GM12875 (cell line): ENCODE measurements around the gene JAML.

Source experiments
- H3K4me3 ChIP-seq: one replicate; pipeline ENCODE4 v1.5.1; 2011; ENCODE audit warnings: low read depth, low read length, control low read depth
- TF ChIP-seq, protein P1 (sequence below): IDR thresholded peaks from 2 replicates; pipeline ENCODE4 v1.5.1; 2011; ENCODE audit warnings: low read depth, mild to moderate bottlenecking, control low read depth, inconsistent platforms, low read length, moderate library complexity, borderline replicate concordance; ENCODE audit not compliant: insufficient read depth

Gene JAML

DNA sequence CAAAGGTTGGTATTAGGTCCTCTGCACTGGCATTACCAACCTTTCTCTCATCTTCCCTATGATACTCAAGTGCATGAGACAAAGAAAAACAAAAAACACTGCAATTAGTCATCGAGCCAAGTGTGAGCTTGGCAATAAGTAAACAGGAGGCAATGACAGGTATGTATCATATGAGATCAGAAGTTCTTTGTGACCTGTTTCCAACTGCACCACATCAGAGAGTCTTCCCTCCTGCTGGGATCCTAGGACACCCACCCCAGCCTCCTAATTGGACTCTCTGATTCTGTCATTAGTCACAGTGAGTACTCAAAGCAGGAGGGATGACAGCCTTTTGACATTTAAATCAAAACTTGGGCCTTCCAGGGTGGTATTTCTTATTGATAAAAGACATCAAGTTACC is 7.8 kb upstream of the JAML start:
- no peak overlapping the region for H3K4me3 ChIP-seq
- TF ChIP-seq, protein P1, sequence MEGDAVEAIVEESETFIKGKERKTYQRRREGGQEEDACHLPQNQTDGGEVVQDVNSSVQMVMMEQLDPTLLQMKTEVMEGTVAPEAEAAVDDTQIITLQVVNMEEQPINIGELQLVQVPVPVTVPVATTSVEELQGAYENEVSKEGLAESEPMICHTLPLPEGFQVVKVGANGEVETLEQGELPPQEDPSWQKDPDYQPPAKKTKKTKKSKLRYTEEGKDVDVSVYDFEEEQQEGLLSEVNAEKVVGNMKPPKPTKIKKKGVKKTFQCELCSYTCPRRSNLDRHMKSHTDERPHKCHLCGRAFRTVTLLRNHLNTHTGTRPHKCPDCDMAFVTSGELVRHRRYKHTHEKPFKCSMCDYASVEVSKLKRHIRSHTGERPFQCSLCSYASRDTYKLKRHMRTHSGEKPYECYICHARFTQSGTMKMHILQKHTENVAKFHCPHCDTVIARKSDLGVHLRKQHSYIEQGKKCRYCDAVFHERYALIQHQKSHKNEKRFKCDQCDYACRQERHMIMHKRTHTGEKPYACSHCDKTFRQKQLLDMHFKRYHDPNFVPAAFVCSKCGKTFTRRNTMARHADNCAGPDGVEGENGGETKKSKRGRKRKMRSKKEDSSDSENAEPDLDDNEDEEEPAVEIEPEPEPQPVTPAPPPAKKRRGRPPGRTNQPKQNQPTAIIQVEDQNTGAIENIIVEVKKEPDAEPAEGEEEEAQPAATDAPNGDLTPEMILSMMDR, result no peak

DNA sequence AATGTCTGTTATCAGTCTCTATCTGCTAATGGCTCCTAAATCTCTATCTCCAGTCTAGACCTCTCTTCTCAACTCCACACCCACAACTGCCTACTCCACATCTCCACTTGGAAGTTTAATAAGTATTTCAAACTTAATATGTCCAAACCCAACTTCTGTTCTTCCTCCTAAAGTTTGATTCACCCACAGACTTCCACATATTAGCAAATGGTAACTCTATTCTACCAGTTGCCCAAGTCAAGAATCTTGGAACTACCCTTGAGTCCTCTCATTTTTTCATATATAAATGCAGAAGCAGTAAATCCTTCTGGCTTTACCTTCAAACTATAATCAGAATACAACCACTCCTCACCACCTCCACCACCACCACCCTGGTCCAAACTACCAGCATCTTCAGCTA is 6.7 kb upstream of the JAML start:
- H3K4me3 ChIP-seq, result no peak overlapping the region
- TF ChIP-seq, protein P1, result no peak

DNA sequence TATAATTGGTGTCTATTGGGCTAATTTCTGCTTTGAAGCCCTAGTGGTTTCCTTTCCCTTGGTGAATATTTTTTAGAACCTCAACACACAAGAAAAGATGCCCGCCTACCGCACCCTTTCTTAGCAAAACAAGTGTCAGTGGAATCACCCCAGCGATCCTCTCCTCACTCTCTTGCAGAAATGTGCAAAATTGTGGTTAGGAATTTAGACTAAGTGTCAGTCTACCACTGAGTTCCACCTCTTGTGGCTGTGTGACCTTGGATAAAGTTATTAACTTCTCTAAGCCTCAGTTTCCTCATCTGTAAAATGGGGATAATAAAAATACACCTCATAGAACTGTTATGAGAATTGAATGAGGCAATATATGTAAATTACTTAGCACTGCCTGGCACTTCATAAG is 5.3 kb upstream of the JAML start:
- TF ChIP-seq, protein P1, result no peak
- H3K4me3 ChIP-seq, result no peak overlapping the region

DNA sequence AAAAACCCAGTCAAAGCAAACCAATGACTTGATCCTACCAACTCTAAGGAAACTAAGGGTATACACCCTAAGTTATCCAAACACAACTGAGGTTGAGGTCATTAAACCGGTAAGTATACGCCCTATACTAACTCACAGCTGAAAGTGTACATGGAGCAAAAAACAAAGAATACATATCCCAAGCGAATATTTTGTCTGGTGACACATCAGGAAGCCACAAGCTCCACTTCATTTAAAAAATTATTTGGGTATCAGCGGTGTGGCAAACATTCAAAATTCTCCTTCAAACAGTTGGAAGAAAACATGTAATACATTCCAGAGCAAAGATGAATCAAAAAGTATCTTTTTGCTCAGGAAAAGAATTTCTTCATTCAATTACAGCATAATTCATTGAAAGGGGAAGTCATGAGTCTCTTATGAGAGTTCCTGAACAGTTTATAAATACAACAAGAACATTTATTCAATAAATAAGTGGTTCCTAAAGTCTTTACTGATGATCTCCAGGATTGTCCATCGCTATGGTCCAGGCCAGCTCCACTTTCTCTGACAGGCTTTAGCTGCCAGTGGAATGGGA is 4.5 kb upstream of the JAML start:
- H3K4me3 ChIP-seq, result no peak overlapping the region
- TF ChIP-seq, protein P1, result no peak

- TF ChIP-seq, protein P1, result no peak
- H3K4me3 ChIP-seq, result no peak overlapping the region
Measured at GRCh38 chr11:118227865-118228785, 3.3 kb upstream of the JAML start.

GRCh38 chr11:118226781-118227180 is 2.0 kb upstream of the JAML start:
- H3K4me3 ChIP-seq, result no peak overlapping the region
- TF ChIP-seq, protein P1, result no peak

- TF ChIP-seq, protein P1, result no peak
Measured at GRCh38 chr11:118226296-118226695, 1.5 kb upstream of the JAML start.

More at GRCh38 chr11:118226296-118226695, 1.5 kb upstream of the JAML start:
- no peak overlapping the region for H3K4me3 ChIP-seq
